IPS-15b (cell line): ENCODE results near the gene LIPG.

Experiments
- H3K27me3 ChIP-seq: one replicate; pipeline ENCODE4 v1.6.1; 2013; ENCODE audit warnings: low read length; ENCODE audit not compliant: control insufficient read depth, insufficient read depth
- H3K36me3 ChIP-seq: one replicate; pipeline ENCODE4 v1.6.1; 2013; ENCODE audit warnings: low read length; ENCODE audit not compliant: control insufficient read depth, insufficient read depth
- H3K4me1 ChIP-seq: one replicate; pipeline ENCODE4 v1.6.1; 2013; ENCODE audit warnings: mild to moderate bottlenecking, low read length; ENCODE audit not compliant: control insufficient read depth, insufficient read depth
- H3K4me3 ChIP-seq: one replicate; pipeline ENCODE4 v1.5.1; 2013; ENCODE audit warnings: low read depth, low read length
- H3K9ac ChIP-seq: one replicate; pipeline ENCODE4 v1.6.1; 2013; ENCODE audit warnings: low read depth, mild to moderate bottlenecking, low read length
- H3K9me3 ChIP-seq: one replicate; pipeline ENCODE4 v1.6.1; 2013; ENCODE audit warnings: mild to moderate bottlenecking, low read length; ENCODE audit not compliant: control insufficient read depth, insufficient read depth

LIPG gene

DNA sequence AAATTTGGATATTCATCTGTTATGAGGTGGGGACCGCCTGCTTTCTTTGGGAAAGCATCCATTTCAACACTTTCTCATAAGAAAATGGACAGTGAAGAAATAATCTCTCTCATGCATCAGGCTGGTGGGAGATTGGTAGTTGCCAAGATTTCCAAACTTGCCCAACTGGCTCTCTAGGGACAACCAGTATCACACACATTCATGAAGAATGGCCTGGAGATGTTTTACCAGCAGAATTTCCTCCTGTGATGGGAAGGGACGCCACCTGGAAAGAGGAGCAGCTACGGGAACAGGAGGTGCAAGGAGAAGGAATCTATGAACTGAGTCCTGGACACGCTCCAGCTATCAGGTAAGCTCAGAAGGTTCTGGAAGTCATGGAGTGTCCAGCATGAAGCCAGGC is 39.4 kb downstream of the LIPG start:
- Histone ChIP-seq H3K27me3 (no peaks in the 10 kb centered on the region), H3K9me3 (no peaks in the 10 kb centered on the region), H3K9ac (no peak overlapping the region), H3K4me1 (no peaks in the 10 kb centered on the region), H3K36me3 (no peaks in the 10 kb centered on the region), H3K4me3 (no peak overlapping the region)

DNA sequence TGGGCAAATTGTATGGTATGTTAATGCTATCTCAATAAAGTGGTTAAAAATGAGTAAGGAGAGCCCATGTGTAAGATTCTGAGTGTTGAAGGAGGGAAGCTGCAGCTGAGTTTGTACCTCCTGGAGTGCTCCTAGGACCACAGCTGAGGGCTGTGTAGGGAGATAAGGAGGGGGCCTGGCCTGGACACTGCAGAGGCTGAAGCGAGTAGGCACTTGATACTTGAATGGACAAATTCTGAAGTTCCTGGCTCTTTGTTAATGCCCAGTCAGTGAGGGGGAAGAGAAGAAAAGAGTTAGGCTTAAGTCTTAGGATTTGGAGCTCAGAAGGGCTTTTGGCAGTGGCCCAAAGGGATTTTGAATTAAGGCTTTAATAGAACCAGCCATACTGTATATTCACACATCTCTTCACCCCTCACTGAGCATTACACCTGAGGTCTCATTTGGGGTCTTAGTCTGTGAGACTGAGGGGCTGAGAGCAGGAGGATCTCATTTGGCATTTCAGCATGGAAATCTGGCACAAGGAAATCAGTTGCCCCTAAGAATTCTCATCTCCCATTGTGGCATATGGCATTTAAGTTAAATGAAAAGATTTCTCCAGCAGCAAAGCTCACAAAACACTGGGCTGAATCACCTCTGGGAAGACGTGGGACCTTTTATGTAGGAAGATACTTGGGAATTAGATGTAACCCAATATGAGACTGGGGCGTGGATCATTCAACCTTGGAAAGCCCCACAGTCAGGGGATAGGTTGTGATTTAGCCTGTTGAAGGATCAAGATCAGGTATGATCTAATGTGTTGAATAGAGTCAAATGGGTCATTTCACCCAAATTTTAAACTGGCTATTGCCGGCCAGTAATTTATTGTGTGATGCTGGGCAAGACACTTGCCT is 46.8 kb downstream of the LIPG start:
- Histone ChIP-seq H3K27me3 (peaks cover 3% of the 10 kb centered on the region), H3K9me3 (no peaks in the 10 kb centered on the region), H3K4me1 (peaks cover 14% of the 10 kb centered on the region), H3K36me3 (no peaks in the 10 kb centered on the region), H3K9ac (no peak overlapping the region), H3K4me3 (no peak overlapping the region)

DNA sequence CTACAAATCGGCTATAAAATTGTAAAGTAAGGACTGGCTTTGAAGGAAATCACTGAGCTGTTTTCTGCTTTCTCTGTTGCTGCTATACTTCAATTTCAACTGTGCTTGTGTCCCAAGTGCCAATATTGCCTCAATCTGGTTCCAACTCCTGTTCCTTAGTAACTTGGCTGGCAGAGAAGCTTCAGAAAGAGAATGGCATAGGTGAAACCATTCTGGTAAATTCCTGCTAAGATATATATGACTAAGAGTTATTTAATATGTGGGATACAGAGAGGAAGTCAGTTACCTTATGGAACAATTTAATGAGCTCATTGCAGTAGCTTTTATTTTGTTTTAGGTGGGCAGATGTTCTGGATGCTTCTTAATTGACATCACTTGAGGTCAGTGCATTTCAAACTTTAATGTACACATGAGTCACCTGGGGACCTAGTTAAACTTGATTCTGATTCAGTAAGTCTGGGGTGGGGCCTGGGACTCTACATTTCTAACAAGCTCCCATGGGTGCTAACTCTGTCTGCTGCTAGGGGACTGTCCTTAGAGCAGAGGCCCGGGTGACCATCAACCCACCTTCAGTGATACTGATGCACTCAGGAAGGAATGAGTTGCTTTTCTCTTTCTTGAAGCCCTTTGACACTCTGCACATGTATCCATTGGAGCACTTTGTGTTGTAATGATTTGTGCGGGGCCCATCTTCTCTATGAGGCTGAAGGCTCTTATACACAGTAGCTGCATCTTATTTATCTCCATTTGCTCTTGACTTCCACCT is 47.6 kb downstream of the LIPG start:
- H3K4me3 ChIP-seq = no peak overlapping the region
- H3K36me3 ChIP-seq = no peaks in the 10 kb centered on the region
- no peaks in the 10 kb centered on the region for H3K9me3 ChIP-seq
- no peak overlapping the region for H3K9ac ChIP-seq
- H3K4me1 ChIP-seq = peaks cover 19% of the 10 kb centered on the region
- H3K27me3 ChIP-seq = peaks cover 3% of the 10 kb centered on the region

DNA sequence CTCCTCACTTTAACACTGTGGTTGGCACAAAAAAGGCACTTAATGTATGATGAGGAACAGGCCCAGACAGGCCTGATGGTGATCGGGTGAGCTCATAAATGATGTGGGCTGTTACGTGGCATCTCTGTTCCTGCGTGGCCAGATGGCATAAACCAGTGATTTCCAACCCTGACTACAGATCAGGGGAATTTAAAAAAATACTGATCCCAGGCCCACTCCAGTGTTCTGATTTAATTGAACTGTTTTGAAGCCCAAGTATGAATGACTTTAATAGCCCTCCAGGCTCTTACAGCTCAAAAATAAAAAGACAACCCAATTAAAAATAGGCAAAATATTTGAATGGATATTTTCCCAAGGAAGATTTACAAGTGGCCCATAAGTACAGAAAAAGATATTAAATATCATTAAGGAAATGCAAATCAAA is 48.2 kb downstream of the LIPG start:
- H3K4me3 ChIP-seq = no peak overlapping the region
- H3K27me3 ChIP-seq = peaks cover 4% of the 10 kb centered on the region
- peaks cover 19% of the 10 kb centered on the region for H3K4me1 ChIP-seq
- H3K36me3 ChIP-seq = no peaks in the 10 kb centered on the region
- H3K9ac ChIP-seq = no peak overlapping the region
- H3K9me3 ChIP-seq = no peaks in the 10 kb centered on the region

DNA sequence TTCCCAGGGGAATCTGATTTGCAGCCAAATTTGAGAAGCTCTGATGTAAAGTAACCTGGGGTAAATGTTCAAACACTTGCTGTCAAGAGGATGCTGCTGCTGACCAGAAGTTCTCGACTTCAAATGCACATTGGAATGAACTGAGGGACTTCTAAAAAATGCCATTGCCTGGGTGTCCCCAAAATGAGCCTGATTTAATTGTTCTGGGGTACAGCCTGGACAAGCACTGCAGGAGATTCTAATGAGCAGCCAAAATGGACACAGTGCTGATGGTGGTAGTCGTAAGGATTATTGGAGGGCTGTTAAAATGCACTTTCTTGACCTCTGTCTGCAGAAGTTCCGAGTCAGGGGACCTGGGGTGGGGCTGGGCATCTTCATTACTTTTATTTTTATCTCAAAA is 49.5 kb downstream of the LIPG start:
- no peak overlapping the region for H3K4me3 ChIP-seq
- H3K27me3 ChIP-seq = peaks cover 10% of the 10 kb centered on the region
- H3K9me3 ChIP-seq = no peaks in the 10 kb centered on the region
- H3K36me3 ChIP-seq = no peaks in the 10 kb centered on the region
- peaks cover 19% of the 10 kb centered on the region for H3K4me1 ChIP-seq
- H3K9ac ChIP-seq = no peak overlapping the region

DNA sequence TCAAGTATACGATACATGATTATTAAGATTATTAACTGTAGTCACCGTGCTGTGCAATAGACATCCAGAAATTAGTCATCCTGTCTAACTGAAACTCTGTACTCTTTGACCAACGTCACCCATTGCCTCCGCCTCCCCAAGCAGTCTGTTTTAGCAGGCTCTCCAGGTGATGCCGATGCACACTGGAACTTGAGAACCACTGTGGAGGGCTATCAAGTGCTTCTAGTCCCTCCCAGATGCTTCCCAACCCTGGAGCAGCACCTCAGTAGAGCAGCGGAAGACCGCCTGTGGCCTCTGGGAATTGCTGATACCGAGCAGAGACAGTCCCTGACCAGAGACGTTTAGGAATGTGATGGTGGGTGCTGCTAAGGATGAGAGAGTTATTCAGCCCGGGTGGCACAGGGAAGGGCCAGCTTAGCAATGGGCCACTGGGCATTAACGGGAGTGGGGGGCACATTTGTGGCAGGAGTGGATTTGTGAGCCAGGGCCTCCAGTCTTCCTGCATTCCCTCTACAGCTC is 50.7 kb downstream of the LIPG start:
- Histone ChIP-seq H3K36me3 (no peaks in the 10 kb centered on the region), H3K9ac (no peak overlapping the region), H3K9me3 (no peaks in the 10 kb centered on the region), H3K4me1 (peaks cover 19% of the 10 kb centered on the region), H3K4me3 (no peak overlapping the region), H3K27me3 (peaks cover 10% of the 10 kb centered on the region)

DNA sequence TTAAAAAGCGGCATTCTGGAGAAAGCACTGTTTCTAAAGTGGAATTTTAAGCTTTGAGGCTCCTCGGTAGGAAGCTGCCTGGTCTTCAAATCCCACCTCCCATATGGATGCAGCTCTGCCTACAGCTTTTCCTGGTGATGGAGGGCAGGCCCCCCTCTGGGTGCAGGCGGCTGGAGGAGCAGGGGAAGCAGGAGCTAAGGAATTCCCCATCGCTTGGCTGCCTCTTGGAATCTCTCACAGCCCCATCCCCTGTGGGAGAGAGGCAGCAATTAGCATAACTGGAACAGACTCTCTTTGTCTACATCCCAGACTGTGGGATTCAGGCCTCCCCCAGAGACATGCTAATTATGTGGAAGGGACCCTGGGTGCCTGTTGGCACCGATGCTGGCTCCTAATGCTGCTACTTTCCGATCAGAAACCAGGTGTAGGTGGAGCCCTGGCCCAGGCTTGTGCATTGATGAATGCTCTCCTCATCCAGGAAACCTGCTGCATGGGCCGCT is 51.3 kb downstream of the LIPG start:
- H3K36me3 ChIP-seq = no peaks in the 10 kb centered on the region
- H3K4me1 ChIP-seq = peaks cover 19% of the 10 kb centered on the region
- no peak overlapping the region for H3K4me3 ChIP-seq
- H3K9ac ChIP-seq = no peak overlapping the region
- no peaks in the 10 kb centered on the region for H3K9me3 ChIP-seq
- peaks cover 10% of the 10 kb centered on the region for H3K27me3 ChIP-seq

DNA sequence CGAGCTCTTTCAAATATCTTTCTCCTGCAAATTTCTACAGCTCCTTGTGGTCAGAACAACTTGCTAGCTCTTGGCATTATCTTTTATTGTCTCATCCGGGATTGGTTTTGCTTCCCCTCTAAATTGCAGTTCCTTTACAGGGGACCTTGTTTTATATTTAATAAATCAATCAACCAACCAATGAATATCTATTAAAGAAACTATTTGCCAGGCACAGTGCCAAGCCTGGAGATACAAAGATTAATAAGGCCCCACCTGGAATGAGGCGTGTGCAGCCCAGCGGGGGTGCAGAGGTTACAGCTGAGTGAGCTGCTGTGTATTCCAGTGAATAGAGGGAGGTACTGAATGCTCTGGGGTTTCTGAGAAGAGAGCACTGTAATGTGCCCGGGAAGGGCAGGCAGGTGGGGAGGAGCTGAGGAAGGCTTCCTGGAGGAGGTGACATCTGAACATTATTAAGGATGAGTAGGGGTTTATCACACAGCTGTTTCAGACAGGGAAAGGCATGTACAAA is 51.8 kb downstream of the LIPG start:
- Histone ChIP-seq H3K9me3 (no peaks in the 10 kb centered on the region), H3K9ac (no peak overlapping the region), H3K4me1 (peaks cover 19% of the 10 kb centered on the region), H3K36me3 (no peaks in the 10 kb centered on the region), H3K4me3 (no peak overlapping the region), H3K27me3 (peaks cover 9% of the 10 kb centered on the region)

DNA sequence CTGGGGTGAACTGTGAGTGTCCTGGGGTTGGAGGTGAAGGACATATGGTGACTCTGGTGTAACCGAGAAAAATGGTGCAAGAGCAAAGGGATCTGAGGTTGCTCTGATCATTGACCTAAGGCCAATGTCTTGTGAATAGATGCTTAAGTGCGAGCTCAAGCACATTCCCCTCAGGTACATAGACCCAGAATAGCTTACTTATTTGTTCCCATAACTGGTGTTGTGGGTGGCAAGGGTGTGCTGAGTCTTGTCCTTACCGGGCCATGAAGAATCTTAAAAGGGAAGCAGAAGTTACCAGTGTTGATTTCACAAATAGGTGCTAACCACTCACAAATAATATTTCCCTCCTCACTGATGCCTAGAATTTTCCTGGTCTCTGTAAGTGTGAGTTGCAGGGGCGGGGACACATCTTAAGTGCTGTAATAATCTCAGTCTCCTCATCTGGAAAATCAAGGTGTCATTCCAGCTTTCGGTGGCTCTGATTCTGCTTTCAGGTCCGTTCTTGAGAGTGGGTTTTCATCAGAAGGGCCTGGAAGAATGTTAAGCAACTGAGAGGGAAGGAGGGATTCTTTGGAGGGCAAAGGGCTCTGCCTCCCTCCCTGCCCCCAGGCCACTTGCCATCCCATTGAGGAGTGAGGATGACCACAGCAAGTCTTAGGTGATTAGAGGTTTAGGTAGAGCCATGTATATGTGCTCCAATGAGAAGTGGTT is 54.9 kb downstream of the LIPG start:
- Histone ChIP-seq H3K4me3 (no peak overlapping the region), H3K27me3 (peaks cover 6% of the 10 kb centered on the region), H3K4me1 (peaks cover 19% of the 10 kb centered on the region), H3K9me3 (no peaks in the 10 kb centered on the region), H3K9ac (no peak overlapping the region), H3K36me3 (no peaks in the 10 kb centered on the region)

DNA sequence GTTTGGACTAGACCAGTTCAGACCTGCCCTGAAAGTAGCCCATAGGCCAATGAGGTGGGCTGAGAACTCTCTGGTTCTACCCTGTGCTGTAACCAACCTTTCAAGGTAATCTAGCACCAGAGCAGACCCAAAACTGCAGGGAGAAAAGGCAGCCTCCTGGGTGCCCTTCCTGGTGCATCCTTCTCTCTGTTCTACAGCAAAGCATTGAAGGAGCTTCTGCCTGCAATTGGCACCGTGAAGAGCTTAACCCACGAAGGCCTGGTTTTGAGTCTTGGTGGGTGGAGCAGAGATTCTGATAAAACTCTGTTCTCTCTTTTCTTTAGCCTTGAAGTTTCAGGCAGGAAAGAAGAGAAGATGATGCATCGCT is 55.5 kb downstream of the LIPG start:
- Histone ChIP-seq H3K9ac (no peak overlapping the region), H3K27me3 (peaks cover 6% of the 10 kb centered on the region)

DNA sequence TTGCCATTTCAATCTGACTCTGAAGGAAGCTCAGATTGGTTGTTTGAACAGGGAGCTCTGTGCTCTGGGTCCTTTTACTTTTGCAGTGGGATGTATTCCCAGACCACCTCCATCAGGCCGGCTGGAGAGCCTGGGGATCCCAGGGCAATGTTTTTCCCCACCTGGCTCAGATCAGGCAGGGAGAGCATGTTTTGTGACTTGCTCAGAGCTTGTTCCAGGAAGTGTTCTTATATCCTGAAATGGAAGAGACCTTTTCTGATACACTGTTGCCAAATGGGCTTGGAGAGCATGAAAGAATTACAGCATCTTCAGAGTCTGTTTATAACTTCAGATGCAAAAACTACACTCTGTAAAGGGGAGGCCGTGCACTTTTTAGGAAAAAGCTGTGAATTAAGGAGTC is 56.0 kb downstream of the LIPG start:
- Histone ChIP-seq H3K27me3 (peaks cover 6% of the 10 kb centered on the region), H3K36me3 (no peaks in the 10 kb centered on the region), H3K9me3 (no peaks in the 10 kb centered on the region), H3K9ac (no peak overlapping the region), H3K4me3 (no peak overlapping the region), H3K4me1 (peaks cover 12% of the 10 kb centered on the region)

More for the DNA sequence above, 55.5 kb downstream of the LIPG start:
- Histone ChIP-seq H3K4me1 (peaks cover 15% of the 10 kb centered on the region), H3K36me3 (no peaks in the 10 kb centered on the region), H3K4me3 (no peak overlapping the region), H3K9me3 (no peaks in the 10 kb centered on the region)
